ENCODE results near the gene USP53. TPM values are rescaled to one million over a fixed set of nuclear protein-coding genes. Genes with fewer than 3 reads are reported as not detected.

Gene USP53
- total RNA-seq, 1 donor from 2014 or later: 26.5 TPM

- no peaks in the 10 kb centered on the region for H3K9me3 Mint-ChIP-seq
Observed at GRCh38 chr4:119184128-119184527, 28.4 kb upstream of the USP53 start.

GRCh38 chr4:119189638-119190037, 22.9 kb upstream of the USP53 start:
- no peak for TF ChIP-seq CTCF (IDR thresholded peaks at IDR 0.05; ENCODE audit: unreplicated experiment)
- Mint-ChIP-seq H3K27me3 (ENCODE audit: low read depth) (no peaks in the 10 kb centered on the region), H3K36me3 (no peaks in the 10 kb centered on the region), H3K4me1 (peaks cover 12% of the 10 kb centered on the region), H3K4me3 (no peak overlapping the region), H3K27ac (no peak overlapping the region), H3K9me3 (no peaks in the 10 kb centered on the region)
- no peak for DNase-seq (ENCODE audit: low spot score in 2 of 2, unreplicated experiment in 2 of 2)

More at GRCh38 chr4:119184128-119184527, 28.4 kb upstream of the USP53 start:
- DNase-seq (ENCODE audit: low spot score in 2 of 2, unreplicated experiment in 2 of 2): no peak
- Mint-ChIP-seq H3K4me1 (peaks cover 5% of the 10 kb centered on the region), H3K4me3 (no peak overlapping the region), H3K36me3 (no peaks in the 10 kb centered on the region), H3K27ac (no peak overlapping the region), H3K27me3 (ENCODE audit: low read depth) (no peaks in the 10 kb centered on the region)
- no peak for TF ChIP-seq CTCF (IDR thresholded peaks at IDR 0.05; ENCODE audit: unreplicated experiment)

DNA sequence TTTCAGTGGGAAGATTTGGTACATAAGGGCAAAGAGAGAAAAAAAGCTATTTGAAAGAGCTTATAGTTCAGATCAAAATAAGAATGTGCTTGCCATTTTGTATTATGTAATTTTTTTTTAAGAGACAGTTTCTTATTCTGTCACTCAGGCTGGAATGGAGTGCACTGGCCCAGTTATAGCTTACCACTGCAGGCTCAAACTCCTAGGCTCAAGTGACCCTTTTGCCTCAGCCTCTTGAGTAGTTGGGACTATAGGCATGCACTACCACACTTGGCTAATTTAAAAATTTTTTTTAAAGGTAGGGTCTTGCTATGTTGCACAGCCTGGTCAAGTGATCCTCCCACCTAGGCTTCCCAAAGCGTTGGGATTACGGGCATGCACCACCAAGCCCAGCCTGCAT, 22.2 kb upstream of the USP53 start:
- peaks cover 12% of the 10 kb centered on the region for H3K4me1 Mint-ChIP-seq
- no peak overlapping the region for H3K4me3 Mint-ChIP-seq
- no peak overlapping the region for H3K27ac Mint-ChIP-seq
- no peaks in the 10 kb centered on the region for H3K9me3 Mint-ChIP-seq
- no peak for TF ChIP-seq CTCF (IDR thresholded peaks at IDR 0.05; ENCODE audit: unreplicated experiment)
- no peaks in the 10 kb centered on the region for H3K27me3 Mint-ChIP-seq (ENCODE audit: low read depth)
- no peaks in the 10 kb centered on the region for H3K36me3 Mint-ChIP-seq
- DNase-seq (ENCODE audit: low spot score in 2 of 2, unreplicated experiment in 2 of 2): no peak

DNA sequence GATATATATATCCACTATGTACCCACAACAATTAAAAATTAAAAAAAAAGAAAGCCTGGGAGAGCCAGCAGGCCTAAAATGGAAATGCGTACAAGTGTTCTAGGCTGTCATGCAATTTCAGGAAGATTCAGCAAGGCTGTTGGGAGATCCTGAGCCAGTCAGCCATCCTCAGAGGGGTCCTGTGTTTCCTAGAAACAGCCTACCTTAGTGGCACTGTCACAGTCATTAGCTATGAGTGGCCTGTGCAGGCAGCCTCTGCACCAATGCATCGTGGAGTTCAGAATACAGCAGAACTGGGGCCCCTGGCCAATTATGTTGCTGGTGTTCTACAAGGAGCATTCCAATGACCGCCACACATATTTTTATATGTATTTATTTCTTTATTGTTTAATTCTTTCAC, 21.0 kb upstream of the USP53 start:
- Mint-ChIP-seq H3K4me3 (no peak overlapping the region), H3K4me1 (peaks cover 12% of the 10 kb centered on the region), H3K27me3 (ENCODE audit: low read depth) (no peaks in the 10 kb centered on the region), H3K9me3 (peaks cover 8% of the 10 kb centered on the region), H3K36me3 (no peaks in the 10 kb centered on the region), H3K27ac (no peak overlapping the region)
- no peak for DNase-seq (ENCODE audit: low spot score in 2 of 2, unreplicated experiment in 2 of 2)
- TF ChIP-seq CTCF (IDR thresholded peaks at IDR 0.05; ENCODE audit: unreplicated experiment): no peak

GRCh38 chr4:119197772-119198212, 14.7 kb upstream of the USP53 start:
- no peak overlapping the region for H3K27ac Mint-ChIP-seq
- H3K27me3 Mint-ChIP-seq (ENCODE audit: low read depth): no peaks in the 10 kb centered on the region
- DNase-seq (ENCODE audit: low spot score in 2 of 2, unreplicated experiment in 2 of 2): no peak
- peaks cover 5% of the 10 kb centered on the region for H3K36me3 Mint-ChIP-seq
- H3K9me3 Mint-ChIP-seq: peaks cover 40% of the 10 kb centered on the region
- H3K4me3 Mint-ChIP-seq: no peak overlapping the region
- no peak for TF ChIP-seq CTCF (IDR thresholded peaks at IDR 0.05; ENCODE audit: unreplicated experiment)
- no peaks in the 10 kb centered on the region for H3K4me1 Mint-ChIP-seq

- H3K4me1 Mint-ChIP-seq: peaks cover 20% of the 10 kb centered on the region
- DNase-seq (ENCODE audit: low spot score in 2 of 2, unreplicated experiment in 2 of 2): no peak
- no peak for TF ChIP-seq CTCF (IDR thresholded peaks at IDR 0.05; ENCODE audit: unreplicated experiment)
- H3K27ac Mint-ChIP-seq: peak overlapping the region; percentile 36
- H3K27me3 Mint-ChIP-seq (ENCODE audit: low read depth): no peaks in the 10 kb centered on the region
- H3K4me3 Mint-ChIP-seq: no peak overlapping the region
- H3K9me3 Mint-ChIP-seq: peaks cover 19% of the 10 kb centered on the region
- H3K36me3 Mint-ChIP-seq: peaks cover 5% of the 10 kb centered on the region
Observed at GRCh38 chr4:119204916-119205315, 7.6 kb upstream of the USP53 start.
